ENCODE measurements around the gene ABHD17A. TPM values are rescaled to one million over a fixed set of nuclear protein-coding genes. Genes with fewer than 3 reads are reported as not detected.

ABHD17A gene
- total and polyA plus RNA-seq, 8 donors = 21.1 to 71.0 (median 25.6) TPM

GRCh38 chr19:1871140-1871597 is 14.1 kb downstream of the ABHD17A start:
- H3K27me3 ChIP-seq = no peaks in the 10 kb centered on the region
- no peaks in the 10 kb centered on the region for H3K36me3 ChIP-seq
- TF ChIP-seq CTCF (IDR thresholded peaks at IDR 0.05) = no peak
- WGBS, 2 donors = 36 to 37% methylated on average over 15 of the region's 15 CpGs
- ATAC-seq (no peak), FAIRE-seq (no peak), DNase-seq (peak in 1 of 6 donors; percentile 54)
- no peak overlapping the region for H3K4me3 ChIP-seq
- no peak overlapping the region for H3K27ac ChIP-seq
- intact Hi-C loops (cut with DNase I) = loop anchor here in 1 of 3 donors (2.0 kb wide), 1 partner anchor 56 kb away; no protein-coding TSS in a partner anchor
- H3K9me3 ChIP-seq = no peaks in the 10 kb centered on the region
- peaks cover 19 to 26% (median 22%) of the 10 kb centered on the region in 3 donors for H3K4me1 ChIP-seq

- H3K27ac ChIP-seq = no peak overlapping the region
These were observed 16.3 kb downstream of the ABHD17A start for GRCh38 chr19:1868971-1869370.

GRCh38 chr19:1867349-1867724 is 18.0 kb downstream of the ABHD17A start:
- FAIRE-seq (no peak), DNase-seq (no peak), ATAC-seq (no peak)
- Histone ChIP-seq H3K36me3 (no peaks in the 10 kb centered on the region), H3K27me3 (no peaks in the 10 kb centered on the region), H3K27ac (no peak overlapping the region), H3K4me1 (peaks cover 6 to 9% (median 7%) of the 10 kb centered on the region in 3 donors), H3K4me3 (no peak overlapping the region), H3K9me3 (no peaks in the 10 kb centered on the region)
- WGBS, 2 donors = 90 to 93% methylated on average over 9 of the region's 9 CpGs
- intact Hi-C loops (cut with DNase I) = no loop called here
- no peak for TF ChIP-seq CTCF (IDR thresholded peaks at IDR 0.05)

More at GRCh38 chr19:1868971-1869370, 16.3 kb downstream of the ABHD17A start:
- Histone ChIP-seq H3K36me3 (no peaks in the 10 kb centered on the region), H3K4me1 (peaks cover 19 to 22% (median 19%) of the 10 kb centered on the region in 3 donors), H3K27me3 (no peaks in the 10 kb centered on the region), H3K4me3 (no peak overlapping the region), H3K9me3 (no peaks in the 10 kb centered on the region)
- TF ChIP-seq CTCF (IDR thresholded peaks at IDR 0.05) = no peak
- WGBS, 2 donors = 89 to 91% methylated on average over 7 of the region's 7 CpGs
- FAIRE-seq (no peak), DNase-seq (no peak), ATAC-seq (no peak)
- intact Hi-C loops (cut with DNase I) = no loop called here

- FAIRE-seq (no peak), DNase-seq (no peak), ATAC-seq (no peak)
- Histone ChIP-seq H3K27me3 (no peaks in the 10 kb centered on the region), H3K36me3 (no peaks in the 10 kb centered on the region), H3K4me3 (no peak overlapping the region), H3K27ac (no peak overlapping the region), H3K9me3 (no peaks in the 10 kb centered on the region), H3K4me1 (peaks cover 6 to 9% (median 7%) of the 10 kb centered on the region in 3 donors)
- 91% methylated on average over 8 of the region's 8 CpGs for WGBS, 2 donors
- no peak for TF ChIP-seq CTCF (IDR thresholded peaks at IDR 0.05)
- intact Hi-C loops (cut with DNase I) = no loop called here
These were observed 18.5 kb downstream of the ABHD17A start for GRCh38 chr19:1866693-1867348.

Data from pancreas (tissue), 10 donors.